ENCODE measurements around the gene REPIN1. TPM values are rescaled to one million over a fixed set of nuclear protein-coding genes. Genes with fewer than 3 reads are reported as not detected.
A peak's percentile ranks its signal among the peaks of the same experiment; 100 is the strongest.

The REPIN1 gene
- total RNA-seq, 2 donors from 2014 or later: 57.1 to 77.4 TPM

GRCh38 chr7:150333659-150334058, 35.0 kb upstream of the REPIN1 start:
- peaks cover 0 to 7% of the 10 kb centered on the region in 2 donors for H3K36me3 Mint-ChIP-seq
- no peak for DNase-seq (ENCODE audit: low spot score in 2 of 2)
- peak overlapping the region in 1 of 2 donors; percentile 24 for H3K27ac Mint-ChIP-seq
- no peak for ATAC-seq
- no peaks in the 10 kb centered on the region for H3K9me3 Mint-ChIP-seq

- ATAC-seq: no peak
- no peaks in the 10 kb centered on the region for H3K9me3 Mint-ChIP-seq
- no peak for DNase-seq (ENCODE audit: low spot score in 2 of 2)
- peaks cover 0 to 7% of the 10 kb centered on the region in 2 donors for H3K36me3 Mint-ChIP-seq
- H3K27ac Mint-ChIP-seq: peak overlapping the region in 1 of 2 donors; percentile 24
These were observed 34.5 kb upstream of the REPIN1 start for GRCh38 chr7:150334108-150334507.

- H3K27ac Mint-ChIP-seq: no peak overlapping the region
- peaks cover 0 to 7% of the 10 kb centered on the region in 2 donors for H3K36me3 Mint-ChIP-seq
- ATAC-seq (no peak), DNase-seq (ENCODE audit: low spot score in 2 of 2) (no peak)
- H3K9me3 Mint-ChIP-seq: no peaks in the 10 kb centered on the region
These were observed 33.4 kb upstream of the REPIN1 start for GRCh38 chr7:150335108-150335773.

- ATAC-seq (no peak), DNase-seq (ENCODE audit: low spot score in 2 of 2) (no peak)
- H3K36me3 Mint-ChIP-seq: peaks cover 0 to 7% of the 10 kb centered on the region in 2 donors
- no peaks in the 10 kb centered on the region for H3K9me3 Mint-ChIP-seq
- H3K27ac Mint-ChIP-seq: no peak overlapping the region
These were observed 32.9 kb upstream of the REPIN1 start for GRCh38 chr7:150335774-150336112.

GRCh38 chr7:150336746-150337145, 31.9 kb upstream of the REPIN1 start:
- DNase-seq (ENCODE audit: low spot score in 2 of 2) (no peak), ATAC-seq (no peak)
- Mint-ChIP-seq H3K9me3 (no peaks in the 10 kb centered on the region), H3K36me3 (peaks cover 0 to 7% of the 10 kb centered on the region in 2 donors), H3K27ac (no peak overlapping the region)

- Mint-ChIP-seq H3K36me3 (peaks cover 0 to 7% of the 10 kb centered on the region in 2 donors), H3K9me3 (no peaks in the 10 kb centered on the region), H3K27ac (no peak overlapping the region)
- no peak for DNase-seq (ENCODE audit: low spot score in 2 of 2)
- no peak for ATAC-seq
These were observed 31.4 kb upstream of the REPIN1 start for GRCh38 chr7:150337179-150337578.

GRCh38 chr7:150337659-150338081, 31.0 kb upstream of the REPIN1 start:
- no peak for DNase-seq (ENCODE audit: low spot score in 2 of 2)
- Mint-ChIP-seq H3K27ac (no peak overlapping the region), H3K9me3 (no peaks in the 10 kb centered on the region), H3K36me3 (peaks cover 0 to 7% of the 10 kb centered on the region in 2 donors)
- ATAC-seq: no peak

- ATAC-seq (no peak), DNase-seq (ENCODE audit: low spot score in 2 of 2) (no peak)
- no peak overlapping the region for H3K27ac Mint-ChIP-seq
- H3K36me3 Mint-ChIP-seq: peaks cover 0 to 7% of the 10 kb centered on the region in 2 donors
- peaks cover 0 to 2% of the 10 kb centered on the region in 2 donors for H3K9me3 Mint-ChIP-seq
These were observed 30.3 kb upstream of the REPIN1 start for GRCh38 chr7:150338166-150338829.

- H3K9me3 Mint-ChIP-seq: peaks cover 0 to 9% of the 10 kb centered on the region in 2 donors
- no peak for DNase-seq (ENCODE audit: low spot score in 2 of 2)
- peaks cover 0 to 7% of the 10 kb centered on the region in 2 donors for H3K36me3 Mint-ChIP-seq
- no peak for ATAC-seq
- H3K27ac Mint-ChIP-seq: no peak overlapping the region
These were observed 29.2 kb upstream of the REPIN1 start for GRCh38 chr7:150339409-150339809.

GRCh38 chr7:150340024-150340749, 28.4 kb upstream of the REPIN1 start:
- DNase-seq (ENCODE audit: low spot score in 2 of 2) (no peak), ATAC-seq (peak; percentile 33 to 47)
- peaks cover 0 to 7% of the 10 kb centered on the region in 2 donors for H3K36me3 Mint-ChIP-seq
- peaks cover 0 to 9% of the 10 kb centered on the region in 2 donors for H3K9me3 Mint-ChIP-seq
- no peak overlapping the region for H3K27ac Mint-ChIP-seq

GRCh38 chr7:150340875-150341262, 27.8 kb upstream of the REPIN1 start:
- Mint-ChIP-seq H3K27ac (no peak overlapping the region), H3K9me3 (peaks cover 0 to 9% of the 10 kb centered on the region in 2 donors), H3K36me3 (peaks cover 0 to 7% of the 10 kb centered on the region in 2 donors)
- no peak for DNase-seq (ENCODE audit: low spot score in 2 of 2)
- no peak for ATAC-seq

- ATAC-seq (no peak), DNase-seq (ENCODE audit: low spot score in 2 of 2) (no peak)
- H3K27ac Mint-ChIP-seq: no peak within 1 kb of the TSS
- peaks cover 0 to 9% of the 10 kb centered on the region in 2 donors for H3K9me3 Mint-ChIP-seq
- H3K36me3 Mint-ChIP-seq: peaks cover 0 to 7% of the 10 kb centered on the region in 2 donors
These were observed 27.1 kb upstream of the REPIN1 start, which contains the start of gene RARRES2 for GRCh38 chr7:150341263-150342120. RARRES2 (minus strand) TSS chr7:150341629; CDS start chr7:150340609, 1,020 bp downstream.

- no peak overlapping the region for H3K27ac Mint-ChIP-seq
- ATAC-seq: no peak
- DNase-seq (ENCODE audit: low spot score in 2 of 2): no peak
- H3K36me3 Mint-ChIP-seq: peaks cover 0 to 7% of the 10 kb centered on the region in 2 donors
- peaks cover 0 to 9% of the 10 kb centered on the region in 2 donors for H3K9me3 Mint-ChIP-seq
These were observed 26.6 kb upstream of the REPIN1 start for GRCh38 chr7:150342121-150342408.

GRCh38 chr7:150343225-150343624, 25.4 kb upstream of the REPIN1 start:
- no peaks in the 10 kb centered on the region for H3K36me3 Mint-ChIP-seq
- no peak for DNase-seq (ENCODE audit: low spot score in 2 of 2)
- peaks cover 0 to 9% of the 10 kb centered on the region in 2 donors for H3K9me3 Mint-ChIP-seq
- no peak for ATAC-seq
- no peak overlapping the region for H3K27ac Mint-ChIP-seq

GRCh38 chr7:150344299-150344698, 24.3 kb upstream of the REPIN1 start:
- DNase-seq (ENCODE audit: low spot score in 2 of 2) (no peak), ATAC-seq (no peak)
- Mint-ChIP-seq H3K27ac (no peak overlapping the region), H3K9me3 (peaks cover 0 to 9% of the 10 kb centered on the region in 2 donors), H3K36me3 (no peaks in the 10 kb centered on the region)

- no peaks in the 10 kb centered on the region for H3K36me3 Mint-ChIP-seq
- DNase-seq (ENCODE audit: low spot score in 2 of 2) (no peak), ATAC-seq (no peak)
- no peak overlapping the region for H3K27ac Mint-ChIP-seq
- peaks cover 0 to 9% of the 10 kb centered on the region in 2 donors for H3K9me3 Mint-ChIP-seq
These were observed 23.6 kb upstream of the REPIN1 start for GRCh38 chr7:150345012-150345411.

Measured in activated naive CD4-positive, alpha-beta T cell treated with anti-CD3 and anti-CD28 coated beads, Interleukin-2, amount 50 U/mL, for 72 hours (primary cell).